IPS-11a (cell line): Measurements from ENCODE around the gene TNS1.

Source experiments
- H3K4me3 ChIP-seq: one replicate; pipeline ENCODE4 v1.5.1; 2013; ENCODE audit warnings: low read depth, low read length, control low read depth

TNS1 gene

DNA sequence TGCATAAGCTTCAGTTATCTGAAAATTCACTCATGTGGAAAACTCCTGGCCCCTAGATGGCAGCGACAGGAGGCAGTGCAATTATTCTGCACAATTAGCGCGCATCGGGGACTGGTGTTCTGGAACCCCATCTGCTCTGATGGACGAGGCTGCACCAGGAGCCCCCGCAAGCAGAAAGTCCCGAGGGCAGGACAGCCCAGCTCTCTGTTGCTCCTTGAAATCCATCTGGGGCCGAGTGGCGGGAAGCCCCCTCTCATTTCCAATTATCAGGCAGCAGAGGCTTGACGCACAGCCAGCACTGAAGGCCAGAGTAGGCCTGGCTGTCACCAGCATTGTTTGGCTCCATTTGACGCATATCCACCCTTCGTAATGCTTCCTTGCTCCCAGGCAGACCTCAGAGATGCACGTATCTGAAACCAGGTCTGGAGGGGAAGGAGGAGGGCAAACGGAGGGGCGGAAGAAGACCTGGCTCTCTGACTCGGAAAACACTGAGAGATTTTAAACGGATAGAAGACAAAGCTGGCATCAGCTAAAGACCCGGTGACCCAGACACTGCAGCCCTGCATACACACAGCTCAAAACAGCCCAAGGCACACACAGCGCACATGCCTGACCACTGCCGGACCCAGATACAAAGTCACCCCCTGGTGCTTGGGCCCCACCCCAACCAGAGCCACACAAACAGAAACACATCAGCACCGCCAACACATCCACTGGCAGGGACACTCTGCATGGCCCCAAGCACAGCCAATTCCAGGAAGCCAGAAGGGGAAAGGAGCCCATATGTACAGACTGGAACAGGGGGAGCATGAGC, 69.8 kb downstream of the TNS1 start:
- H3K4me3 ChIP-seq: no peak overlapping the region

DNA sequence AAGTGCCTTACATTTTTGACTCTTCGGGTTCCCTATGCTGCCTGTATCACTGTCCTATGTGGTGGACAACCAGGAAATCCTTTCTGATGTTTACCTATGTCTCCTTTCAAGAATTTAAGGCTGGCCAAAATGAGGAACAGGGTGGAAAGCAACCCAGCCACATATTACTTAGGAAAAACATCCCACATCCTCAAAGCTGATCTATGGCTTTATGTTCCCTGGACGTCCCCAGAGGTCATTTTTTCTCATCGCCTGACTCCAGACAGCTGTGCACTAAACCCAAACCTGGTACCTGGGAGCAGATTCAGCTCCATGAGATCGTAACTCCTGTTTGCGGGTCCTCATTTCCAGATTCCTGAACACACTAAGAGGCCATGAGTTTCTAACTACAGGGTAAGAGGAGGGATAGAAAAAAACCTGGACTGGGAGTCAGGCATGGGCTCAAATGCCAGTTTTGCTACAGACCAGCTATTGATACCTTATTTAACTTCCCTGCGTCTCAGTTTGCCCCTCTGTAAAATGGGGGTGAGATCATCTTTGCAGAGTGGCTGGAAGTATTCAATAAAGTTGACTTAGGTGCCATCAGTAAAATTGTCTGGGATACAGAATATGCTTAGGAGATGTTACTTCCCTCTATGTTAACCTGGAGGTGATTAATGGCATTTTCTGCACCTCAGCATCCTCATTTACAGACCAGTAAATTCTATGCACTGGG, 70.8 kb downstream of the TNS1 start:
- no peak overlapping the region for H3K4me3 ChIP-seq

DNA sequence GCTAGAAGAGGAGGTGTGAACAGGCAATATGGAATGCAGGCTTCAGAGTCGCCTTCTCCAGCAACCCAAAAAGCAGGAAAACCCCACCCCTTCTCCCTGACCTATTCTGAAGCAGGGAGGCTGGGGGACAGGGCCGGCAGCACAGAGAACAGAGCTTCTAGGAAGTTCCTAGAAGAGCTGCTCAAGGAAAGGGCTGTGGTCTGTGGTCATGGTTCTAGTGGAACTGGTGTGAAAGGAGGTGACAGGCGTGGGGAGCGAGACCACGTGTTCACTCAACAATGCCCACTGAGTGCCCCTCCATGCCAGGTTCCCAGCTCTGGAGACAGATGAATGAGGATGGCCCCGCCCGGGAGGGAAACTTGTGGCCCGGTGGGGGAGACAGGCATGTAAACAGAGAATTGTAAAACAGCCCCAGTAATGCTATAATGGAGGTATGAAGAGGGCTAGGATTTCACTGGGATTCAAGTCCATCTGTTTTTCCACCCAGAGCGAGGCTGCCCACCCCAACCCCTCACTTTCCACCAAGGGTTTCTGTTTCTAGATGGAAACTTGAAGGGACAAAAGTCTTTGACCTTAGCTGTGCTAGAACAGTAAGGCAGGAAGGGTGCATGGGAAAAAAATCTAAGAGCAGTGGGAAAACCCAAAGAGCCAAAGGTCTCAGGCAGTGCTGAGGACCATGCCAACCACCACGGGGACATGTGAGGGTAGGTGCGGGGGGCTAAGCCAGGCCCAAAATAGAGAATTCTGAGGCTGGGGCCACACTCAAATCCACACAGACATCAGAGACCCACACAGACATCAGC, 71.8 kb downstream of the TNS1 start:
- H3K4me3 ChIP-seq: no peak overlapping the region

DNA sequence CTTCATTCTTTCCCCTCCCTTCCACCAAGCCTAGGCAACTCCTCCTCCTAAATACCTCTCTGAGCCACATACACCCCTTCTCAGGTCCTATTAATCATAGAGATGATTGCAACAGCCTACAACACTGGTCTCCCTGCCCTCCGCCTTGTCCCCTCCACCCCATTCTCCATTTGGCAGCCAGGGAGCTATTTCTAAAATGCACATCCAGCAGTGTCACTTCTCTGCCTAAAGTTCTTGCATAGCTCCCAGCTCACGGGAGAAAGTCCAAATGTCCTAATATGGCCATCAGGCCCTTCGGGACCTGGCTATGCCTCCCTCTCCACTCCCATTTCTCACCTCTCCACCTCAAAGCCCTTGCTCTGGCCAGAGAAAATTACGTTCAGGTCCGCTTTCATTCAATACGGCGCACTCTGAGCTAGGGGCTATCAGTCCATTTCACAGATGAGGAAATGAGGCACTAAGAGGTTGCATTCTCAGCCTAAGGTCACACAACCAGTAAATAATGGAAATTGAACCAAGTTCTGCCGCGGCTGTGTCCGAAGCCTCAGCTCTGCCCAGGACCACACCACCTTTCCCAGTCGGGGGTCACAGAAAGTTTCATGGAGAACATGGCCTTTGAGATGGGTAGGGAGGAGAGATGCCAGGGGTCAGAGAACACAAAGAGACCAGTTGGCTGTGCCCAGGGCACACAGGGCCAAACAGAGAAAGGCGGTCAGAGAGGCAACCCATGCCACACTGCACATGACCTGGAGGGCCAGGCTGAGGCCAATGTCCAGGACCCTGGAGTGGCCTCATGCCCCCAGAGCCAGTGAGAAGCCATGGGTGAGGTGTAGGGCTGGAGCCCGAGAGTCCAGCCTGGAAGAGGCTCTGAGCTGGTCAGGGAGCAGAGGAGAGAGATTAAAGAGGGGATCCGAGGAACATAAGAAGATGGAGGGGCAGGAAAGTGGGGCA, 72.8 kb downstream of the TNS1 start:
- H3K4me3 ChIP-seq: no peak overlapping the region

DNA sequence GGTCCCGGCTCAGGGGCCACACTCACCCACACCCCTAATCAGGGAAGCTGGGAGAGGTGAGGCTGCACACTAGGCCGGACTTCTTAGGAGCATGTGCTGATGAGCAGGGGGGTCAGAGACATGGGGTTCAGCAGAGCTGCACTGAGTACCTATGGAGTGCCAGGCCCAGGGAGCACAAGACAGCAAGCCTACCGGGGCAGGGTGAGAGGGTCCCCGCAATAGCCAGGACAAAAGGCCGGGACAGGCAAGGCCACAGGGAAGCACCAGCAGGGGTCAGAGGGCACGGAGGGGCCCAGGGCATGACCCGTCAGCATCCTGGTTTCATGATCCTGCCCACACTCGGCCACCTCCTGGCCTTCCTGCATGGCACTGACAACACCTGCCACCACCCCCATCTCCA, 73.5 kb downstream of the TNS1 start:
- H3K4me3 ChIP-seq: no peak overlapping the region

DNA sequence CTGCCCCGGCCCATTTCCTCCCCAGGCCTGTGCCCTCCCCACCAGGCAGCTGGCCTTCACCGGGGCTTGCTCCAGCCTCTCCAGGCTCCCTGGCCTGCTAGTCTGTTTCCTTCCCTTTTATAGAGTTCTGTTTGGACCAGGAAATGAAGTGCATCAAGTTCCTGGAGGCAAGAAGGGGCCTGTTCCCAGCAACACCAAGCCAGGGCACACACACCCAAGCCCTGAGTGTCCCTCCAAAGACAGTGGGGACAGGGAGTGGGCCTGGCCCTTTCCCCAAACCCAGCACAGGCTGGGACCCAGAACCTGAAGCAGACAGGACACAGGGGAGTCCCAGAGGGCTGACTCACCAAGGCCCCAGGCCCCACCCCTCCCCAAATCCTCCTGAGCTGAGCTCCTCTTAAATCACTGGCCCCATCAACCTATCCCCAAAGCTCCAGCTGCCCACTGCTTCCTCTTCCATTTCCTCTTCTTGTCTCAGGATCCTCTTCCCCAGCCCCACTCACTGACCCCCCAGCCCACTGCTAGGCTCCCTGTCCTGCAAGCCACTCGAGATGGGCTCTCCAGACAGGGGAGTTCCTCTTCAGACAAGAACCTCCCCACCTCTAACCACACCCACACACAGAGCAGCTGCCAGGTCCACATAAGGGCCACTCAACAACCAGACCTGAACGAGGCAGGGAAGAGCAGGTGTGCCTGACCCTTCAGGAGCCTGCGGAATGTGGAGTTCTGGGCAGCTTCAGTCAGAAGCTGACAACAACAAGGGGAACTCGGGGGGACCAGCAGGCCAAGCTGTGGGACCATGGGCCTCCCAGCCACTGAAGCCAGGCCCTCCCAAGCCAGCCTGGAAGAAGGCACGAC, 74.2 kb downstream of the TNS1 start:
- no peak overlapping the region for H3K4me3 ChIP-seq

DNA sequence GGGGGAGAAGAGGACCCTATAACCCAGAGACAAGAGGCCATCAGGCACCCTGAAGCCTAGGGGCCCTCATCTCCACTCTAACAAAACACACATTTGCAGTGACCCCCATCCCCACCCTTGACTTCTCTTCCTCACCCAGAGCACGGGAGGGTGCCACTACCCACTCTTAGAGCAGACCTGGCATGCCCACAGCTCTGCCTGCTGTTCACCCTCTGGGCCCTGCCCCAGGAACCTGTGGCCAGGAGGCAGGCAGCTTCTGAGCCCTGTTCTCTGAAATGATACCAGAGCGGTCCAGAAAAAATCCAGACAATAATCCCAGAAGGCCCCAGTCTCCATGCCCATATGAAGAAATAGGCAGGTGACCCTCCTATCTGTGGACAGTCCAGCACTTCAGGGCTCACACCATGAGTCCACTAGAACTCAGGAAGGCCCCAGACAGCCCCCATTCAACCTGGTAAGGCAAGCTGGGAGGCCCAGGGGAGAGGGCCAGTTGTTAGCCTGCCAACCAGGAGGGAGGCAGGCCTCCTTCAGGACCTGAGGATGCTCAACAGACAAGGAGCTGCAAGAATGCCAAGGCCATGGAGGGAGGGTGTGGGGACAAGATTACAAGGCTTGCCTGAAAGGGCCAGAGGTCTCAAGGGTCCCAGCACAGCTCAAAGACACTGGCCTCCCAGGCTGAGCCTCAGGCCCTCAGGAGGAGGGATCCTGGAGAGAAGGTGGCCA, 75.0 kb downstream of the TNS1 start:
- no peak overlapping the region for H3K4me3 ChIP-seq

DNA sequence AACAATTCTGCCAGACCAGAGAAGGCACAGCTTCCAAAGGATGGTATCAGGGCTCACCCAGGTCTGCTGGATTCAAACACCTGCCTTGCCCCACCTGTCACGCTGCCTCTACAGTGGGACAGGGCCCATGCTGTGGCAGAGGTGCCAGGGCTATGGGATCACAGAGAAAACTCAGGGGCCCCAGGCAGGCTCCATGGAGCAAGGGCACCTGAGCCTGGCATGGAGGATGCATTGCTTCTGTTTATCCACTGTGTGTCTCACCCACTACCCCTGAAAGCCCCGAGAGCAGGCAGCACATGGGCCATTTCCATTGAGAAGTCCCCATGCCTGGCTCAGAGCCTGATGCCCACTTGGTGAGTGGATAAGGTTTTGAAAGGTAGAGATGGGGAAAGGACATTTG, 76.0 kb downstream of the TNS1 start:
- H3K4me3 ChIP-seq: no peak overlapping the region

DNA sequence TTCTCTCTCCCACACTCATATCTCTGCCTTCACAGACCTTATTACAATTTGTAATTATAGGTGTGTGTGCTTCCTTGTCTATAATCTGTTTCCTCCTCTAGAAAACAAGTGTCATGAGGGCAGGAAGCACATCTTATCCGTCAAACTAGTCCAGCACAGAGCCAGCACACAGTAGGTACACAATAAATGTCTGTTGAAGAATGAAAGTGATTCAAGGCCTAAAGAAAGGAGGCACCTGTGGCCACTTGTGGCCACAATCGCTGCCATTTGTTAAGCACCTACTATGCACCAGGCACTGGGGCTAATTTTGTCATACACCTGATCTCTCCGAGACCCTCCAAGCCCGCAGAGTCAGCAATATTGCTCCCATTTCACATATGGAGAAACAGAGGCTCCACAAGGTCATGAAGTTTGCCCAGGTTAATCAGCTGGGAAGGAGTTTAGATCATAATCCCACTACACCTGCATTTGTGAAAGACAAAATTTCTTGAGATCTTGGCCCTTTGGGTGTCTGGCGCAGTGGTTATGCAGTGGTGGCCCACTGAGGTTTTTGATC, 78.4 kb downstream of the TNS1 start:
- no peak overlapping the region for H3K4me3 ChIP-seq

DNA sequence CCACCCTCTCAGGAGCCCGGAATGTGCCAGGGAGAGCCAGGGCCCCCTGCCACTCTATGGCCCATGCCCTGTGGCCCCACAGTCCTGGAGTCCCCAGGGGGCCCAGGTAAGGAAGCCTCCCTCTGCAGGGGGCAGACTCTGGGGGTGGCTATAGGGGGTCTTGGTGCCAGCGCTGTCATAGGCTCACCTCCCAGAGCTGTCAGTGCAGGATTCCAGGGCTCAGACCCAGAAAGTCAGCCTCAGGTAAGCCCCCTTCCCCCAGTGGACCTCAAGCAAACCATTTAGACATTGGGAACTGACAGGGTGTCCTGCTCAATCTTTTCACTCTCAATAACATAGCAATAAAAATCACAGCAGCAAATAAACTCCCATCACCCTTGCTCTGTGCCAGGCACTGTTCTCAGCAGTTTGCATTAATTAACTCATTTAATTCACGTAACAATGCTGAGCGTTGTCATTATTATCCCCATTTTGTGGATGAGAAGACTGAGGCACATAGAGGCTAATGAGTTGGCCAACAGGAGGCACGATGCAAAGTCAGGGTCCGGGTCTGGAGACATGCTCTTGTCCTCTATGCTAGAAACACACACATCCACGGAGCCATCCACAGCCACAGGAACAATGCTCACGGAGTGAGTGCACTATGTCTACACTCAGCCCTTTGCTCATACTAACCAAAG, 79.6 kb downstream of the TNS1 start:
- H3K4me3 ChIP-seq: no peak overlapping the region

DNA sequence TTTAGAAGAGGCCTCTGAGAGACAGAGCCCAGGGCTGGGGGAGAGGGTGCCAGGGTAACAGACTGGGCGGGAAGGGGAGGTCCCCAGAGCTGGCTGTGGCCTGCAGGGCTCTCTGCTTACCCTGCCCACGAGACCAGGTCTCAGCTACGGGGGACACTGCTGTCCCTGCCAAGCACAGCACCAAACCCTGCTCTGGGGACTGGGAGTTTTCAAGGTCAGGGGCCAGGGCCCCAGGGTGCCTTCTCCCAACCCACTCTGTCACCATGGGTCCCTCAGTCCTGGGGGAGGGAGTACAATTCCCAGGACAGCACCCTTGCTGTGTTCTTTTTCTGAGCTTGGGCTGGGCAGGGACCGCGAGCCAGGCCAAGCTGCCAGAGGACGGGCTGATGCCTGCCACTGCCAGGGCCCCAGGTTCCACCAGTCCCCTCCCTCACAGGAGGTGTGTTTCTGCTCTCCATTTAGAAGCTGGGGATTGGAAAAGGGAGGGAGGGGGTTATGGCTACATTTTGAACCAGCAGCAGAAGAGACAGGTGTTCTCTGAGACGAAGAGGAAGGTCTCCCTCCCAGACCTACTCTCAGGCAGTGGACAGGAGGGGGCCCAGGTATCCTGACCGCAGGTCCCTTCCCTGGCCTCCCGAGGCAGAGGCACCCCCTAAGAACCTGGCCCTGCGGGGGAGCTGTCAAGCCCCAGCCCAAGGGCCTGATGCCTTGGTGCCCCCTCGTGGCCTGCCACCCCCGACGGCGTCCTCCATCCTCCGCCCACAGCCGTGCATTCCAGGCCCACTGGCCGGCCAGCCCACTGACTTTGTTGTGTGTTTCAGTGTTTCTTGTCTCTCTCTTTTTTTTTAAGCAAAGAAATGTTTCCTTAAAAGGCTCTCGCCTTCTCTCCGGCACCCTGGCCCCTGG, 80.4 kb downstream of the TNS1 start:
- H3K4me3 ChIP-seq: no peak overlapping the region

DNA sequence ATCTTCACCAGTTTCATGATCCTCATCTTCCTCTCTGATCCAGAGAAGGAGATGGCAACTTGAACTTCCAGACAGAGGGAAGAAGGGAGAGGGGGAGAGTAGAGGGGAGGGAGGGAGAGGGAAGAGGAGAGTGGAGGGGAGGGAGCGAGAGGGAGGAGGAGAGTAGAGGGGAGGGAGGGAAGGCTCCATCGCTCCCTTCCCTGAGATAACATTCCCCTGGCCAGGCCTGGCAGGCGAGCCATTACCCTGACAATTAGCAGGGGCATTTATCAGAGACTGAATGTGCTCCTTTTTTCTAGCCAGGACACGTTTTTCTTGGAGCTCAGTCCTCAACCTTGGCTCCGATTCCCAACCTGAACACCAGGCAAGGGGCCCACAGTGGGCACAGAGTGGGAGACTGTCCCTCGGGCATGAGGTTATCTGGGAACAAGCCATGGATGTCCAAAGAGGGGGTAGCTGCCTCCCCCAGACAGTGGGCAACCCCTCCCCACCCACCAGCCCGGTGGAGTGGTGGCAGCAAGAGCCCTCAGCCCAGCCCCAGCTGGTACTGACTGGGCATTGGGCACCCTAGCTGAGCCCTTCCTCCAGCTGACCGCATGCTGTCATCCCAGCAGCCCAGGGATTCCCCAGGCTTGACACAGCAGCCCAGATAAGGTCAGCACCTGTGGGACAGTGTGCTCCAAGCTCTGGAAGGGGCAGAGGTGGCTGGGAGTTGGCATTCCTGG, 81.8 kb downstream of the TNS1 start:
- H3K4me3 ChIP-seq: no peak overlapping the region

DNA sequence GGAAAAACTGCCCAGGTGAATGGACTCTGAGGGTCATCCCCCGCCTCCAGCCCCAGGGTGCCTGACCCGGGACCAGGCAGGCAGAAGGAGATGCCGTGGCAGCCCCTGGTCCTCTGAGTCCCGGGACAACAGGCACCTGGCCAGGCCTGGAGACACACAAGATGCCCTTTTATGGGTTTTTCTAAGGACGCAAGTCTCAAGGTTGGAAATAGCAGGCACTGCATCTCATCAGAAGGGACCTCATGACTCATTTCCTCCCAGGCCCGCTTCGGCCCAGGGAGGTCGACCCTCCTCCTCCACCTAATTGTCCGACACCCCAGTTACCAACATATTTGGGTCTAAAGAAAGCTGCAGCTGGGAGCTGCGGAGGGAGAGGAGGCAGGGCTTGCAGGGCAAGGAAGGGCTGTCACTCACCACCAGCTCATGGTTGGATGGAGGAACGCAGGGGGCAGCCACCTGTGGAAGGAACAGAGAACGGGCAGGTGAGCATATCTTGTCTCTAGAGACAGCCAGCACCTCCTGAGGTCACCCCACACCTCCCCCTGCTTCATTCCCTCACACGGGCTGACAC, 82.9 kb downstream of the TNS1 start:
- no peak overlapping the region for H3K4me3 ChIP-seq

DNA sequence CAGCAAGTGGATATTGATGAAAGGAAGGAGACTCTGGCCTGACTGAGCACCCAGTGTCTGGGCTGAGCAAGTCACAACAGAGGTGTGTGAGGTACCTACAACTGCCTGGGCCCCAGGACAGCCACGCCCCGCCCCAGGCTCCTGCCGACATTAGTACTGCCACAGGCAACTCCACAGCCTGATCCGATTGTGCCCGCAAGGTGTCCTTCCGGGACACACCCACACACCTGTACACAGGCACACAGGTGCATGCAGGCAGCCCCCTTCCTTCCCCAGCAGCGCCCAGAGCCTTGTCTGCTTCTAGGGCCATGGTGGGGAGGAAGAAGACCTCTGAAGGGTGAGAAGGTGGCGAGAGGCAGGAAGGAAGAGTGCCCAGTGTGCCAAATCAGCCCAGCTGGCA, 83.6 kb downstream of the TNS1 start:
- no peak overlapping the region for H3K4me3 ChIP-seq

DNA sequence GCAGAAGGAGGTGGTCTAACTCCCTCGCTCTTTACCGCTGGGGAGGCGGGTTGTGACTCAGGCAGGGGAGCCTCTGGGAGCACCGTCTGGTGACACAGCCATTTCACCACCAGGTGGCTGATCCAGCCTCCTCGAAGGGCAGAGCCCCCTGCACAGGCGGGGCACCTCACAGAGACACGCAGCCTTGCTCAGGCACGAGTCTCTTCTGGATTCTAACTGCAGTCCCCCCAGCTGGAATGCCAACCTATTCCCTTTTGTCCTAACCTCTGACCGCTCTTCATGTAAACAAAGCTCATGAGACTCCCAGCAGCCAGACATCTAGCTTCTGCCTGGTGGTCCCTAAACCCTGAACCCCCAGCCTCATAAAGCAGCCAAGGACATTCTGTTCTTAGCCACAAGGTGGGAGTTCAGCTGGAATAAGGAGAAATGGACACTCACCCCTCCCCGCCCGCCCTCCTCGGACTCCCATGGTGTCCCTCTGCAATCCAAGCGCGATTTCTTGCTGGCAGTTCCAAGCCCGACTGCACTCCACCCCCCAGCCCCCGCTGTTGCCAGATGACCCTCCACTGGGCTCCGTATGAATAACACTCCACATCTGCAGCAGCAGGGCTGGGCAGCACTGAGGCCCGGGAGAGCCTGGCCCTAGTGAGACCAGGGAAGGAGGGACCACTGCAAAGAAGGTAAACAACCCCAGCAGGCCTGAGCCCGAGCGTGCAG, 84.3 kb downstream of the TNS1 start:
- H3K4me3 ChIP-seq: no peak overlapping the region
